ENCODE measurements around the gene ACRBP. TPM values are rescaled to one million over a fixed set of nuclear protein-coding genes. Genes with fewer than 3 reads are reported as not detected.

ACRBP gene
- total and polyA plus RNA-seq, 2 donors (not counting 1 experiment from before 2014, with no cell fraction given): 10.7 to 12.3 TPM

GRCh38 chr12:6644903-6645302, 2.3 kb downstream of the ACRBP start:
- CTCF ChIA-PET: interaction anchor here (0.6 to 2.6 kb wide), 12 partner anchors 9 to 92 kb away, joined by 3 to 24 read pairs (median 4); partner anchors contain the start of gene LPAR5
- intact Hi-C loops (cut with micrococcal nuclease): loop anchor here (1.0 kb wide), 1 partner anchor 10 kb away; the partner anchor contains the start of gene LPAR5
- no peak for TF ChIP-seq CTCF (IDR thresholded peaks at IDR 0.05)
- TF ChIP-seq EZH2 (IDR thresholded peaks at IDR 0.05; ENCODE audit: borderline replicate concordance, insufficient read depth, low read depth, low read length, poor library complexity, severe bottlenecking): no peak

GRCh38 chr12:6644257-6644596, 3.0 kb downstream of the ACRBP start:
- peak overlapping the region; percentile 65 for H2AFZ ChIP-seq (ENCODE audit: insufficient read depth, low read depth, low read length, poor library complexity, severe bottlenecking)
- peak overlapping the region; percentile 21 for H3K9ac ChIP-seq (ENCODE audit: low read length)
- DNase-seq (peak; percentile 61), ATAC-seq (ENCODE audit: low read depth) (peak; percentile 51)
- no peaks in the 10 kb centered on the region for H4K20me1 ChIP-seq (ENCODE audit: control insufficient read depth, insufficient read depth, low read length, poor library complexity, severe bottlenecking)
- Mint-ChIP-seq H3K27ac (peak overlapping the region; percentile 83), H3K27me3 (no peaks in the 10 kb centered on the region), H3K4me3 (peak overlapping the region; percentile 48), H3K4me1 (peaks cover 49% of the 10 kb centered on the region), H3K9me3 (ENCODE audit: insufficient read depth) (no peaks in the 10 kb centered on the region)
- peaks cover 38% of the 10 kb centered on the region for H3K79me2 ChIP-seq (ENCODE audit: control insufficient read depth, insufficient read depth, low read length)
- 10% methylated on average over 6 of the region's 6 CpGs for WGBS (ENCODE audit: insufficient coverage)
- H3K4me3 ChIP-seq (ENCODE audit: control extremely low read depth in 1 of 5, extremely low read depth in 1 of 5, insufficient read depth in 1 of 5, low read depth in 2 of 5, low read length in 4 of 5): peak overlapping the region in 1 of 5 experiments; percentile 6
- CTCF ChIA-PET: interaction anchor here (0.7 to 2.6 kb wide), 14 partner anchors 9 to 106 kb away, joined by 3 to 24 read pairs (median 4); partner anchors contain the start of gene LPAR5
- intact Hi-C loops (cut with micrococcal nuclease): loop anchor here (1.0 kb wide), 1 partner anchor 9 kb away; the partner anchor contains the start of gene LPAR5
- H3K9me3 ChIP-seq (ENCODE audit: control extremely low read depth in 1 of 3, control insufficient read depth in 2 of 3, insufficient read depth in 1 of 3, low read length in 2 of 3): peaks cover 0 to 14% (median 0%) of the 10 kb centered on the region in 3 donors
- H3K27me3 ChIP-seq (replicated peaks in 1 of 4; ENCODE audit: control extremely low read depth in 1 of 4, control insufficient read depth in 3 of 4, insufficient read depth in 4 of 4, low read length in 3 of 4): no peaks in the 10 kb centered on the region
- H3K27ac ChIP-seq (ENCODE audit: low read length in 2 of 2): peak overlapping the region; percentile 36 to 59
- H3K4me1 ChIP-seq (ENCODE audit: control insufficient read depth in 2 of 2, insufficient read depth in 2 of 2, low read length in 2 of 2): peaks cover 28 to 50% of the 10 kb centered on the region in 2 donors
- H3K4me2 ChIP-seq (replicated peaks; ENCODE audit: low read depth, low read length, poor library complexity, severe bottlenecking): peak overlapping the region; percentile 60
- H3K36me3 ChIP-seq (replicated peaks in 1 of 2; ENCODE audit: control extremely low read depth in 1 of 2, control insufficient read depth in 1 of 2, extremely low read depth in 1 of 2, insufficient read depth in 2 of 2, low read length in 1 of 2): peaks cover 0 to 11% of the 10 kb centered on the region in 2 experiments
- POLR2A ChIA-PET: interaction anchor here (0.5 to 4.6 kb wide), 6 partner anchors 9 to 215 kb away, joined by 3 to 25 read pairs (median 4); partner anchors contain the start of genes LPAR5 and ZNF384
- TF ChIP-seq CTCF (IDR thresholded peaks at IDR 0.05) (no peak), EZH2 (IDR thresholded peaks at IDR 0.05; ENCODE audit: borderline replicate concordance, insufficient read depth, low read depth, low read length, poor library complexity, severe bottlenecking) (no peak)

More at GRCh38 chr12:6644903-6645302, 2.3 kb downstream of the ACRBP start:
- Histone ChIP-seq H3K4me1 (ENCODE audit: control insufficient read depth in 2 of 2, insufficient read depth in 2 of 2, low read length in 2 of 2) (peaks cover 24 to 44% of the 10 kb centered on the region in 2 donors), H3K4me2 (replicated peaks; ENCODE audit: low read depth, low read length, poor library complexity, severe bottlenecking) (peak overlapping the region; percentile 60), H3K4me3 (ENCODE audit: control extremely low read depth in 1 of 5, extremely low read depth in 1 of 5, insufficient read depth in 1 of 5, low read depth in 2 of 5, low read length in 4 of 5) (no peak overlapping the region), H4K20me1 (ENCODE audit: control insufficient read depth, insufficient read depth, low read length, poor library complexity, severe bottlenecking) (no peaks in the 10 kb centered on the region), H2AFZ (ENCODE audit: insufficient read depth, low read depth, low read length, poor library complexity, severe bottlenecking) (peak overlapping the region; percentile 65), H3K9me3 (ENCODE audit: control extremely low read depth in 1 of 3, control insufficient read depth in 2 of 3, insufficient read depth in 1 of 3, low read length in 2 of 3) (peaks cover 0 to 14% (median 0%) of the 10 kb centered on the region in 3 donors), H3K36me3 (replicated peaks in 1 of 2; ENCODE audit: control extremely low read depth in 1 of 2, control insufficient read depth in 1 of 2, extremely low read depth in 1 of 2, insufficient read depth in 2 of 2, low read length in 1 of 2) (peaks cover 0 to 12% of the 10 kb centered on the region in 2 experiments), H3K27me3 (replicated peaks in 1 of 4; ENCODE audit: control extremely low read depth in 1 of 4, control insufficient read depth in 3 of 4, insufficient read depth in 4 of 4, low read length in 3 of 4) (no peaks in the 10 kb centered on the region), H3K27ac (ENCODE audit: low read length in 2 of 2) (peak overlapping the region; percentile 36 to 59), H3K79me2 (ENCODE audit: control insufficient read depth, insufficient read depth, low read length) (peaks cover 31% of the 10 kb centered on the region), H3K9ac (ENCODE audit: low read length) (no peak overlapping the region)
- 82% methylated on average over 4 of the region's 5 CpGs for WGBS (ENCODE audit: insufficient coverage)
- DNase-seq: no peak
- Mint-ChIP-seq H3K4me1 (peaks cover 46% of the 10 kb centered on the region), H3K9me3 (ENCODE audit: insufficient read depth) (no peaks in the 10 kb centered on the region), H3K27me3 (no peaks in the 10 kb centered on the region), H3K27ac (peak overlapping the region; percentile 83), H3K4me3 (peak overlapping the region; percentile 44)
- POLR2A ChIA-PET: interaction anchor here (1.1 to 4.6 kb wide), 2 partner anchors 9 to 29 kb away, joined by 3 to 25 read pairs; partner anchors contain the start of gene LPAR5
- no peak for ATAC-seq (ENCODE audit: low read depth)

Measured in B cell (primary cell).